SKM-1 treated with dmso at 0.1 percent for 144 hours (cell line): Measurements from ENCODE around the gene FAM50B.

Source experiments
- DNase-seq: peaks from one replicate; lab custom pipeline; 2025; ENCODE audit not compliant: unreplicated experiment; lab: John Stamatoyannopoulos, UW

The FAM50B gene

DNA sequence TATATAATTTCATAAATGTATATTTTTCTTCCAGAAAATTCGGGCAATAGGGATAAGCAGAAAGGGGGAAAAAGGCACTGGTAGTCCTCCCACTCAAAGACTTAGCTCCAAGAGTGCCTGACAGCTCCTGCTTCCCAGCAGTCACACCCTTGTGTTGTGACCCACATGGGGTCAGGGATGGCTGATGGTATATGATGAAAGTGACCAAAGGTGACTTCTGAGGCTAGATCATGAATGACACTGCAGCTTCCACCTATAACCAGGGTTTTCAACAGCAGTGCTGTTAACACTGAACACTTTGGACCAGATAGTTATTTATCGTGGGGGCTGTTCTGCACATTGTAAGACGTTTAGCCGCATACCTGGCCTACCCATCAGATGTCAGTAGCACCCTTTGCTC is 22.3 kb downstream of the FAM50B start:
- DNase-seq, result no peak

DNA sequence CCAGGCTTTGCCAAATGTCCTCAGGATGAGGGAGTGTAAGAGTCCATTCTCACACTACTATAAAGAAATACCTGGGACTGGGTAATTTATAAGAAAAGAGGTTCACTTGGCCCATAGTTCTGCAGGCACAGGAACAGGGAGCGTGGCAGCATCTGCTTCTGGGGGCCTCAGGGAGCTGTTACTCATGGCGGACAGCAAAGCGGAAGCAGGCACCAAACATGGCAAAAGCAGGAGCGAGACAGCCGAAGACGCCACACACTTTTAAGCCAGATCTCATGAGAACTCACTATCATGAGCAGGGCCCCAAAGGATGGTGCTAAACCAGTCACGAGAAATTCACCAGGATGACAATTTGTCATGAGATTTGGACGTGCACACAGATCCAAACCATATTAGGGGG is 22.8 kb downstream of the FAM50B start:
- no peak for DNase-seq

DNA sequence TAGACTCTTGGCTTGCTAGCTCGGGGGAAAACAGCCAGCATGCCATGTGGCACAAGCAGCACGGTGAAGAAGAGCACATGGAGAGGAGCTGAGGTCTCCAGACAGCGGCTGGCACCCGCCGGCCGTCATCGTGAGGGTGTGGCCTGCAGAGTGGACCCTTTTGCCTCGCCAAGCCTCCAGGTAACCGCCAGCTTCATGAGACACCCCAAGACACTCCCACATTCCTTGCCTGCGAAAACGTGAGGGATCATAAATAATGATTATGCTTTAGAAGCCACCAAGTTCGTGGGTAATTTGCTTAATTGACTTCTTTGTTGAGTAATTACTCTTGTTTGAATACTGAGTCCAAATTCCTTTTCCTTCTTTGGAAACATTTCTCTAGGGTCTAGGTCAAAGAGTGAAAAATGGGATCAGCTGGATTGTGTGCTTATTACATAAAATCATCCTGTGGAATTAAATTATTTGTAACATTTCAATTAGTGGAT is 23.2 kb downstream of the FAM50B start:
- no peak for DNase-seq

DNA sequence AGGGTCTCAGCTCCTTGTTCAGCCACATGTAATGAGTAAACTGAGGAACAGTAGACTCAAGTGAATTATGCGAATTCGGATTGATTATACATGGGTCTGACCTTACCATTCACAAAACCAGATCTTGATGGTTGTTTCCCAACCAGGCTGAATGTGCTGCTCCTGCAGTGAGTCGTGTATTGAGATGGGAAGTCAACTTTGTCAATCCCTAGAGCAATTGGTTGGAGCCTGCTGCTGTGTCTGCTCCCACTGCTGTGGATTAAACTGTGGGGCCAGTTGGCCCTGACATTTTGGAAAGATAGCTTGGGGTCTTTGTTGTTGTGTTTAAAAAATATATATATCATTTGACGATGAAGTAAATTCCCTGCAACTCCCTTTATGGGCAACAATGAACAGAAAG is 23.9 kb downstream of the FAM50B start:
- no peak for DNase-seq

DNA sequence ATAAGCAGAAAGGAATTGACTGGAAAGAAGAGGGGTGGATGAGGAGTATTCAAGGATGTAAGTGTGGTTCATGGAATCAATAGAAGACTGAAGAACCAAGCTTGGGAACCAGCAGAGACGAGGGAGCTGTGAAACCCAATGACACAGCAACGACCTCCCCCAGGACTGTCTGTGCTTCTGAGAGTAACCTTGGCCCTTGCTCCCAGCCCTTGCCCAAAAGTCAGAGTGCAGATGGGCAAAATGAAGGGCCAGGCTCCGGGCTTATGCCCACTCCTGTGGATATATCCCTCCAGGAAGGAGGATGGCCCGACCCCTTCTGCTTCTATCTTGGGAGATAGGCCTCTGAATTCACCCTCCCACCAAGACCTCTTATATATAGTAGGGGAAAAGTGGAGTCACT is 24.9 kb downstream of the FAM50B start:
- no peak for DNase-seq

DNA sequence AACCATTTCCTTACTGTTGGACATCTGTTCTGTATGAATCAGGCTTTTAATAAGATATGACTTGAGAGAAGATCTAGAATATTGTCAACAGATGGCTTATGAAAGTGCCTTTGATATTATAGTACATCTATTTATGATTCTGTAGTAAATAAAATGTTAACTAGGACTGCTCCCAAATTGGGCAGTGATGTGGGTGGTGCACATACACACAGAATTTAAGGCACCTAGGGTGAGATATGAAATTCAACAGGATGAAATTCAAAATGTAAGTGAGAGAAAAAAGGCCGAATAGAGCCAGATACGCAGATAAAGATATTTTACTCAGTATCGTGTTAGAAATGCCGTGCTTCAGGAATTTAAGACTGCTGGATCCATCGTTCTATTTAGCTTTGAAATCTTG is 26.3 kb downstream of the FAM50B start:
- DNase-seq, result no peak

DNA sequence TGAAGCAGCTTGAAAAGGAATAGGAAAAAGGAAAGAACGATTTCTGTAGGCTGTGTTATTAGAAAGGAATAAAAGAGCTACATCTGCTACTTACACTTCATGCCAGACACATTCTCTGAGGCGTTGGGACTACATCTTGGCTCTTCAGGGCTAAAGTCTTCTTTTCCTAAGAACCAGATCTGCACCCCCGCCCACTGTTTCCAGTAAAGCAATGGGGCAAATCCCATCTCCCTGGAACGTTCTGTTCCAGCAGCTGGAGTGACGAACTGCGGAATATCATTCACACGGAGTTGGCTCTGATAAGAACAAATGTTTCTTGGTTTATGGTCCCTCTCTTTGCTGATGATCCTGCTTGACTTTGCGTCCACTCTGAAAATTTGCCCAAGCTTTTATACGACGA is 26.9 kb downstream of the FAM50B start:
- DNase-seq, result no peak

DNA sequence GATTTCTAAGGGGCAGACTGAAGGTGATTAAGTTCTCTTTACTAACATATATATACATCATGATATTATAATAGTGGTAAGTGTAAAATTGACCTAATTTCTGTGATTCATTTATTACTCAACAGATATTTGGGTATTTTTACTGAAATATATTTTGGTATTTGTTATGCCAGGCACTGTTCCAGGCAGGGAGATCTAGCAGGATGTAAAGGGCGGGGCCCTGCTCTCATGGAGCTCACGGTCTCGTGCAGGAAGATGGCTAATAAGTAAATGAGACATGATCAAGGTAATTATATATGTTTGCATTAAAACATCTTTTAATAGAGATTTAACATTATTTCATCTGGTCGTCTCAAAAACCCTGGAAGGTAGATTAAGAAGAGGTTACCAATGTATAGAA is 27.7 kb downstream of the FAM50B start:
- no peak for DNase-seq

GRCh38 chr6:3878048-3878666 is 29.0 kb downstream of the FAM50B start:
- DNase-seq, result no peak

DNA sequence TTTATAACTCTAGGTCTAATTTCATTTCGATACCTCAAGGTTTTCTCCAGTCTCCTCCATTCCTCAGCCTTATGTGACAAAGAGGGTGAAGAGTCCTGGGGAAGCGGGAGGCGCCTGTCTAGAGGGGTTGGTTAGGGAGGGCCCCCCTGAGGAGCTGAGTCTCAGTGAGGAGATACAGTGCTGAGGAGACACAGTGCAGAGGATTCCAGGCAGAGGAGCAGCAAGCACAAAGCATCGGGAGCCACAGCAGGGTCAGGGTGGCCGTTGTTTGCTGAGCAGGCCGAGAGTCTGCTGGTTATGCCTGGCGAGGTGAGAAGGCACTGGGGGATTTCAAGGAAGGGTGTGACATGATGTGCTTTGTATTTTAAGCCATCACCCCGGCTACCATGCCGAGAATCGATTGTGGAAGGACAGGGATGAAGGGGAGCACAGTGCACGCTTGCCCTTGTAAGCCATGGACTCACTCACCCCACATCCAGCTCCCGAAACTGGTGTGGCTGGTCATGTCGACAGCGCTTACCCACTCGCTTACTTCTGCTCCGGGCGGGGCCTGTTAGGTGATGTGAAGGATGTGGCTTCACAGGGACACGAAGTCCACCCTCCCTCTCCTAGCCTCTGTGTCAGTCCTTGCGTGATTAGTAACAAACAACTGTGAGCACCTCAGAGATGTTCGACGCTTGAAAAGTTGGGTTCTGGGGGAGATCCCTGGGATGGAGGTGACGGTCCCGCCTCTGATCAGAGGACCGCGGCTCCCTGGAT is 30.2 kb downstream of the FAM50B start:
- no peak for DNase-seq

DNA sequence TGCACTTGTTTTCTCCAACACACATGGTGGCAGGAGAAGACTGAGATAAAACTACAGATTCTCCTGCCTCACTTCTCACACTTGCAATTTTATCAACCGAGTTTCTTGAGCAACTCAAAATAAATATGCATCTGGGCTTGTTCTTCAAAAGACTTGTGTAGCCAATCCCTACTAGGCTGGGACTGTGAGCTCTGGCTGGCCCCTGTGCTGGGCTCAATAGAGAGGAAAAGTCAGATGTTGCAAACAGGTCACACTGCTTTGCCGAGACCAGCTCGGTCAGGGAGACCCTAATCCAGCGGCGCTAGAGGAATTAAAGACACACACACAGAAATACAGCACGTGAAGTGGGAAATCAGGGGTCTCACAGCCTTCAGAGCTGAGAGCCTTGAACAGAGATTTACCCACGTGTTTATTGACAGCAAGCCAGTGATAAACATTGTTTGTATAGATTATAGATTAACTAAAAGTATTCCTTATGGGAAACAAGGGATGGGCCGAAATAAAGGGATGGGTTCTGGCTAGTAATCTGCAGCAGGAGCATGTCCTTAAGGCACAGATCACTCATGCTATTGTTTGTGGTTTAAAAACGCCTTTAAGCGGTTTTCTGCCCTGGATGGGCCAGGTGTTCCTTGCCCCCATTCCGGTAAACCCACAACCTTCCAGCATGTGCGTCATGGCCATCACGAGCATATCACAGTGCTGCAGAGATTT is 32.7 kb downstream of the FAM50B start:
- DNase-seq, result no peak

DNA sequence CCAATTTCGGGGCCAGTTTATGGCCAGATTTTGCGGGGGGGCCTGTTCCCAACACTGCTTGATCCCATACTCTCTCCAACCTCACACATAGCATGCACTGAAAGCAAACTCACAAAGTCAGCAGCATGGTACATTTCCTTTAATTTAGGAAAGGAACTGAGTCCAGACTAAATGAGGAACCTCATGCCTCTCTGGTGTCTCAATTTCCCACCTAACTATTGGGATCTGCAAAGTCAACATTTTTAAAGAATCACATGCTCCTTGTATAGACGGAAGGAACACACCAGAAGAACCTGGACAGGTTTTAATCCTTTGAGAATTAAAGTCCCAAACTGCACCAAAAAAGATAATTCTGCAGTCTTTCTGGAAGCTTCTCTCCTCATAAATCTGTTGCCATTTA is 33.3 kb downstream of the FAM50B start:
- DNase-seq, result no peak

- no peak for DNase-seq
Measured at GRCh38 chr6:3882866-3883265, 33.7 kb downstream of the FAM50B start.

- DNase-seq, result no peak
Measured at GRCh38 chr6:3884007-3884745, 35.0 kb downstream of the FAM50B start.

DNA sequence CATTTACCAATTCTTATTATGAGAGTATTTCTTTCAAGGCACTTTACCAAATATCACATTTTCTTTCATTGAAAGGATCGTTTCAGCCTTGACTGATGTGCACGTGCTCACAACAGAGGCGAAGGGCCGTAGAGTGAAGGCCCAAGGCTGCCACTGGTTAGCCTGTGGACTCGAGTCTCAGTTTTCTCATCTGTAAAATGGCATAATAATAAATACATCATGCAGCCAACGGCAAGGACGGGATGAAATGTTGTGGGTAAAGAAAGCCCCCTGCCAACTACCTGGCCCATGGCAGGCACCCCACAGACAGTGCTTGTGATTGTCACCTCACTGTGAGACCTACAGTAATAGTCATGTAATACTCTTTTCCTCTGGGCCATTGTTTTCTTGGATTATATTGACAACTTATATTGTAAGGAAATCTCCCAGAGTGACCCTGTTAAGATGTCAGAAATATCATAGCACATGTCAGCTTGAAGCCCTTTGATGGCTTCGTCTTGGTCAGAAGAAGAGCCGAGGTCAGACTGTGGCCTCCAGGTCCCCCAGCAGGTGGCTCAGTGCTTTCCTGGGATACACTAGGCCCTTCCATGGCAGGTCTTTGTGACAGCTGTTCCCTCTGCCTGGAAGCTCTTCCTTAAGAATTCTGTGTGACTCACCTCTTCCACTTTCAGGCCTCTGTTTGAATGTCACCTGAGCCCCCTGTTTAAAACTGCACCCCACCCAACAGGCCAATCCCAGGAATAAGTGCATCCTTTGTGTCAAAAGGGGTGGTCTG is 36.3 kb downstream of the FAM50B start:
- no peak for DNase-seq

GRCh38 chr6:3887150-3887700 is 38.1 kb downstream of the FAM50B start:
- no peak for DNase-seq

DNA sequence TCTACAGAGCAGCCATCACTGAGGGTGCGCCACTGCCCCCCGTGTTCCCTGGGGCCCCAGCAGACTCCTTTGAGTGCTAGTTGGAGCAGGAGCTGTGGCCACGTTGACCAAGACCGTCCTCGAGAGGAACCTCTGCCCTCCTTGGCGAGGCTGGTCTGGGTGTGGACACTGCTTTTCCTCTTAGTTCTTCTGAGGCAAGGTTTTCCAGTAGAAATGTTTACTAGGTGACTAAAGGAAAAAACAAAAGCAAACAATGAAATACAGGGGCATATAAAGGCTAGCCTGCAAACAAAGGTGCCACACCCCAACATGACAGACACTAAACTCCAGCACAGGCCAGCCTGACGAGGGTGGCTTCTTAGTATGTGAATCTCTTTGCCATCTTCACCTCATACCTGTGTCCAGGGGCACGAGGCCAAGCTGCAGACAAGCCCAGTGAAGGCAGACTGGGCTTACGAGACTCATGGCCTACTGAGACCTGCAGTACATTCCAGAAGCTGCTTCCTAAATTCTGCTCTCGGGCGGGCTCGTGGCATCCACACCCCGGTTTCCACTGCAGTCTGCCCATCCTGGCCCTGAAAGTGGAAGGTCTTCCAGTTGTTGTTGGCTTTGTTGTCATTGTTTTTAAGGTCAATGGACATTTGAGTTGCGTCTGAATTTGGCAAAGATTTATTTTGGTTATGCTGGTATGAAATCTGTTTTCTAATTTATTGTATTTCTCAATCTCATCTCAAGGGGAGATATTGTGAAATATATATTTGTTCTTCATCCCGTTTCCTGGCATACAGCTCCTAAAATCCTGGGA is 39.2 kb downstream of the FAM50B start:
- no peak for DNase-seq

- DNase-seq, result no peak
Measured at GRCh38 chr6:3890047-3890446, 40.9 kb downstream of the FAM50B start.

GRCh38 chr6:3891883-3892282 is 42.7 kb downstream of the FAM50B start:
- DNase-seq, result no peak

- no peak for DNase-seq
Measured at GRCh38 chr6:3892603-3893002, 43.4 kb downstream of the FAM50B start.
